PC-3 (cell line): ENCODE data around the gene PRADC1.
A peak's percentile ranks its signal among the peaks of the same experiment; 100 is the strongest.

Experiments used
- EZH2 ChIP-seq: fragments of 300-600 bp; sonication (generic); IDR thresholded peaks from one replicate; pipeline ENCODE4 v1.6.1; 2017; ENCODE audit warnings: antibody characterized with exemption, mild to moderate bottlenecking, low read length; ENCODE audit not compliant: unreplicated experiment
- EZH2phosphoT487 ChIP-seq: fragments of 300-600 bp; sonication (generic); IDR thresholded peaks from 2 replicates; pipeline ENCODE4 v1.6.1; 2018; ENCODE audit warnings: mild to moderate bottlenecking, antibody characterized with exemption, low read length, borderline replicate concordance
- TF ChIP-seq, protein P1 (sequence below): fragments of 300-600 bp; sonication (generic); conservative IDR thresholded peaks from 2 replicates; pipeline ENCODE4 v1.5.1; 2017; ENCODE audit warnings: antibody characterized with exemption, low read depth, mild to moderate bottlenecking, low read length

DNA sequence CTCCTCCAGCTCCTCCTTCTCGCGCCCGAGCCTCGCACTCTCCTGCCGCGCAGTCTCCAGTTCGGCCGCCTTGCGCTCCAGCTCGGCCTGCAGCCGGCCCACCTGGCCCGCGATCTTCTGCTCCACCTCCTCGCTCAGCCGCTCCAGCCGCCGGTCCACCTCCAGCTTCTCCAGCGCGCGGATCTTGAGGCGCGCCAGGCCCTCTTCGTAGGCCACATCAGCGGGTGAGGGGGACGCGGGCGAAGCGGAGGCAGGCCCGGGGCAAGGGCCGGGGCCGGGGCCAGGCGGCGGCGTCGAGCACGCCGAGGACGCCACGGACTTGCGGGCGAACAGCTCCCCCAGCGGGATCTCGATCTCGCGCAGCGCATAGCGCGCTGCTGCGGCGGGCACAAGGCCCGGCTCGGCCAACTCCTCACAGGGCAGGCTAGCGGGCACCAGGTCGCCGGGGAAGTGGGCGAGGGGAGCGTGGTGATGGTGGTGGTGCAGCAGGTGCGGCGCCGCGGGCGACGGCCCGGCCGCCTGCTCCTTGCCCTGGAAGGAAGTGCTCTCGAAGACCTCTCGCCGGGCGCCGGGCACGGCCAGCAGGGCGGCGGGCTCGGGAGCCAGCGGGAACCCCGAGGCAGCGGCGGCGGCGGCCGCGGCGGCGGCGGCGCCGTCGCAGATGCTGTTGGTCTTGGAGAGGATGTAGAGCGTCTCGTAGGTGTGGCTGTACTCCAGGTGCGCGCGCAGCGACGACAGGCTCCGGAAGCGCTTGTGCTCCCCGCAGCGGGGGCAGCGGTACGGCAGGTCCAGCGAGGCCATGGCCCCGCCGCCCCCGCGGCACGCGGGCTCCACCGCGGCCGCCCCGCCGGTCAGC is 36.0 kb upstream of the PRADC1 start:
- TF ChIP-seq, protein P1, sequence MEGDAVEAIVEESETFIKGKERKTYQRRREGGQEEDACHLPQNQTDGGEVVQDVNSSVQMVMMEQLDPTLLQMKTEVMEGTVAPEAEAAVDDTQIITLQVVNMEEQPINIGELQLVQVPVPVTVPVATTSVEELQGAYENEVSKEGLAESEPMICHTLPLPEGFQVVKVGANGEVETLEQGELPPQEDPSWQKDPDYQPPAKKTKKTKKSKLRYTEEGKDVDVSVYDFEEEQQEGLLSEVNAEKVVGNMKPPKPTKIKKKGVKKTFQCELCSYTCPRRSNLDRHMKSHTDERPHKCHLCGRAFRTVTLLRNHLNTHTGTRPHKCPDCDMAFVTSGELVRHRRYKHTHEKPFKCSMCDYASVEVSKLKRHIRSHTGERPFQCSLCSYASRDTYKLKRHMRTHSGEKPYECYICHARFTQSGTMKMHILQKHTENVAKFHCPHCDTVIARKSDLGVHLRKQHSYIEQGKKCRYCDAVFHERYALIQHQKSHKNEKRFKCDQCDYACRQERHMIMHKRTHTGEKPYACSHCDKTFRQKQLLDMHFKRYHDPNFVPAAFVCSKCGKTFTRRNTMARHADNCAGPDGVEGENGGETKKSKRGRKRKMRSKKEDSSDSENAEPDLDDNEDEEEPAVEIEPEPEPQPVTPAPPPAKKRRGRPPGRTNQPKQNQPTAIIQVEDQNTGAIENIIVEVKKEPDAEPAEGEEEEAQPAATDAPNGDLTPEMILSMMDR: peak; percentile 10; the same call in 1 of the 2 replicates
- no peak for TF ChIP-seq EZH2phosphoT487
- TF ChIP-seq EZH2: no peak
